ENCODE results near the gene DYNLRB1.

DNA sequence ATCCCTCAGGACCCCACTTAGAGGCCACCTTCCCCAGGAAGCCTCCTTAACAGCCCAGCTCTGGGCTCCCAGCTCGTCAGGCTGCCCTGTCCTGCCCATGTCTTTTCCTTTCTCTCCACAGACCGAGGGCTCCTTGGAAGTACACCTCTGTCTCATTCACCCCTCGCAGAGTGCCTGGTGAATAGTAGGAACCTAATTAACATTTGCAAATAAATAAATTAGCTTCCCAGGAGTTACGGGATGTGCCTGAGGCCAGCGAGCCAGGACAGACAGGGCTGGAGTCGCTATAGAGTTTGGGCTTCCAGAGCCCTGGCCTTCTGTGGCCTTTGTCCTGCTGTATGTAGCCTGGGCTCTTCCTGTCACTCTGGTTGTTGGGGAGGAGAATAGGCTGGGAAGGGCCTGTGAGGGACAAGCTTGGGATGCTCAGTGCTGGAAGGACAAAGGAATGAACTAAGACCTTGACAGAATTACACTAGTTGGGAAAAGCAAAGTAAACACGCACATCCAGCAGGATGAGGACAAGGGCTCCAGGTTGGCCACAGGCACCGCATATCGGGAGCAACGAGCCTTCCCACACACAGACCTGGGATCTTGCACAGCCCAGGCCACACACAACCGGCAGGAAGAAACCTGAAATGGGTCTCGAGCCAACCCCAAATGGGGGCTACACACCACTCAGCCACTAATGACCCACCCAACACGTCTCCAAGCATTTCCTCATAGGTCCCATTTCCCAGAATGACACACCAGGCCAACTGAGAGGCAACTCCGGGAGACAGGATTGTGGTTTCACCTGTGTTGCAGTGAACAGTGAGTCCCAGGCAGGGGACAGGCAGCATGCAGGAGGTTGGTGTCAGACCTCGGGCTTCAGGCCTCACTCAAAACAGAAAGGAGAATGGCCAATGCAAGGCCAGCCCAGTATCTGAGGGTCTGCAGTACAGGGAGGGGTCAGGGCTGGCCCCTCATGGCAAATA is 52.0 kb downstream of the DYNLRB1 start:
- TF ChIP-seq, protein P1, sequence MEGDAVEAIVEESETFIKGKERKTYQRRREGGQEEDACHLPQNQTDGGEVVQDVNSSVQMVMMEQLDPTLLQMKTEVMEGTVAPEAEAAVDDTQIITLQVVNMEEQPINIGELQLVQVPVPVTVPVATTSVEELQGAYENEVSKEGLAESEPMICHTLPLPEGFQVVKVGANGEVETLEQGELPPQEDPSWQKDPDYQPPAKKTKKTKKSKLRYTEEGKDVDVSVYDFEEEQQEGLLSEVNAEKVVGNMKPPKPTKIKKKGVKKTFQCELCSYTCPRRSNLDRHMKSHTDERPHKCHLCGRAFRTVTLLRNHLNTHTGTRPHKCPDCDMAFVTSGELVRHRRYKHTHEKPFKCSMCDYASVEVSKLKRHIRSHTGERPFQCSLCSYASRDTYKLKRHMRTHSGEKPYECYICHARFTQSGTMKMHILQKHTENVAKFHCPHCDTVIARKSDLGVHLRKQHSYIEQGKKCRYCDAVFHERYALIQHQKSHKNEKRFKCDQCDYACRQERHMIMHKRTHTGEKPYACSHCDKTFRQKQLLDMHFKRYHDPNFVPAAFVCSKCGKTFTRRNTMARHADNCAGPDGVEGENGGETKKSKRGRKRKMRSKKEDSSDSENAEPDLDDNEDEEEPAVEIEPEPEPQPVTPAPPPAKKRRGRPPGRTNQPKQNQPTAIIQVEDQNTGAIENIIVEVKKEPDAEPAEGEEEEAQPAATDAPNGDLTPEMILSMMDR (conservative IDR thresholded peaks at IDR 0.05 in 1 of 2, IDR thresholded peaks at IDR 0.05 in 1 of 2; ENCODE audit: low read depth in 1 of 2, low read length in 2 of 2): no peak
- no peak for TF ChIP-seq EZH2 (IDR thresholded peaks at IDR 0.05; ENCODE audit: low read length, missing control alignments)

Measured in fibroblast of lung (primary cell).